Stimulated activated naive CD8-positive, alpha-beta T cell treated with anti-CD3 and anti-CD28 coated beads, Interleukin-15, Interleukin-2, amounts not matched to agents 100 U/mL and 50 U/mL, for 24 hours (primary cell): ENCODE results near the gene PSD.
A peak's percentile ranks its signal among the peaks of the same experiment; 100 is the strongest.

ENCODE experiments used
- ATAC-seq: fragments of 150-1000 bp; cut with Tn5 transposase; one replicate; pipeline ENCODE4 v1.10.0; 2021
- DNase-seq: peaks from one replicate; pipeline ENCODE4 v3.0.0; 2021

PSD gene

GRCh38 chr10:102384606-102385429 is 33.8 kb downstream of the PSD start:
- ATAC-seq (no peak), DNase-seq (no peak)

GRCh38 chr10:102384053-102384452 is 34.5 kb downstream of the PSD start:
- DNase-seq (peak; percentile 23), ATAC-seq (peak; percentile 34)

DNA sequence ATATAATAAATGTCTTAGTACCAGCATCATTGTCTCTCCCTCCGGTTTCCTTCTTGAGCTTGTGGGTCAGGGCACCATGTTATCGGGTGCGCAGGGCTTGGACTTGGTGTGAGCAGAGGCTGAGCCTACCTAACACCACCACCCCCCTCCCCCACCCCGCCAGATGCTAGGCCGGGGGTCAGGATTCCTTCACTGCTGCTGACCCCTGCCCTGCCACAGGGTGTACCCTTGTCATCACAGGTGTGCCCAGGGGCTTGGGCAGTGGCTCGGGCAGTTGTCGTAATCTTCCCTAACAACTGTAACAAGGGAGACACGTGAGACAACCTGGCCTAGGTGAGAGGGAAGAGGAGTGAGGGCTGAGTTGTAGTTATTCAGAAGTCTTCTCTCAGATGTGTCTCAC is 35.7 kb downstream of the PSD start:
- no peak for DNase-seq
- ATAC-seq = no peak

- no peak for ATAC-seq
These were observed 36.6 kb downstream of the PSD start for GRCh38 chr10:102381983-102382382.

GRCh38 chr10:102379383-102379782 is 39.2 kb downstream of the PSD start:
- DNase-seq (no peak), ATAC-seq (no peak)

More at GRCh38 chr10:102381983-102382382, 36.6 kb downstream of the PSD start:
- no peak for DNase-seq

DNA sequence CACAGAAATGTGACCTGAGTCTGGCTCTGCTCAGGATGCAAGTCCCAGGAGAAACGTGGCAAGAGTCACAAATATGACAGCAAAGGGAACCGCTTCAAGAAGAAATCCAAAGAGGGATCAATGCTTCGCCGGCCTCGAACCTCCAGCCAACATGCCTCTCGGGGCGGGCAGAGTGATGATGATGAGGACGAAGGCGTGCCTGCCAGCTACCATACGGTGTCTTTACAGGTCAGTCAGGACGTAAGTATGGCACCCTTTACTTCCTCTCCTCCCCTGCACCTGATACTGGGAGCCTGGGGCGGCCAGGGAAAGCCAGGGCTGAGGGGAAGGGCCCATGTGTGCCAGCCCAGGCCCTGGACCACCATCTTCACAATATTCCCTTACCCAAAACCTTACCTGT is 41.7 kb downstream of the PSD start:
- ATAC-seq (no peak), DNase-seq (no peak)

GRCh38 chr10:102375867-102376266 is 42.7 kb downstream of the PSD start:
- DNase-seq (no peak), ATAC-seq (no peak)

- ATAC-seq = no peak
- DNase-seq = no peak
These were observed 43.3 kb downstream of the PSD start for GRCh38 chr10:102375250-102375649.

DNA sequence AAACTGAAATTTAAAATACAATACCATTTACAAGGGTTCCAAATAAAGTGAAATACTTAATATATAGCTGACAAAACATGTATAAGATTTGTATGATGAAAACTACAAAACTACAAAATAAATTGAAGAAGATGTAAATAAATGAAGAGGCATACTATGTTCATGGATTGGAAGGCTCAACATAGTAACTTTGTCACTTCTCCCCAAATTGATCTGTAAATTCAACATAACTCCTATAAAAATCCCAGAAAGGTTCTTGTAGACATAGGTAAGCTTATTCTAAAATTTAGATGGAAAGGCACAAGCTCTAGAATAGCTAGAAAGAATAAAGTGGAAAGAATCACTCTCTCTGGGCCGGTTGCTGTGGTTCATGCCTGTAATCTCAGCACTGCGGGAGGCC is 47.3 kb downstream of the PSD start:
- no peak for DNase-seq
- no peak for ATAC-seq

GRCh38 chr10:102368077-102368476 is 50.5 kb downstream of the PSD start:
- no peak for ATAC-seq

GRCh38 chr10:102367441-102367840 is 51.1 kb downstream of the PSD start:
- ATAC-seq (no peak), DNase-seq (no peak)

More at GRCh38 chr10:102368077-102368476, 50.5 kb downstream of the PSD start:
- no peak for DNase-seq

DNA sequence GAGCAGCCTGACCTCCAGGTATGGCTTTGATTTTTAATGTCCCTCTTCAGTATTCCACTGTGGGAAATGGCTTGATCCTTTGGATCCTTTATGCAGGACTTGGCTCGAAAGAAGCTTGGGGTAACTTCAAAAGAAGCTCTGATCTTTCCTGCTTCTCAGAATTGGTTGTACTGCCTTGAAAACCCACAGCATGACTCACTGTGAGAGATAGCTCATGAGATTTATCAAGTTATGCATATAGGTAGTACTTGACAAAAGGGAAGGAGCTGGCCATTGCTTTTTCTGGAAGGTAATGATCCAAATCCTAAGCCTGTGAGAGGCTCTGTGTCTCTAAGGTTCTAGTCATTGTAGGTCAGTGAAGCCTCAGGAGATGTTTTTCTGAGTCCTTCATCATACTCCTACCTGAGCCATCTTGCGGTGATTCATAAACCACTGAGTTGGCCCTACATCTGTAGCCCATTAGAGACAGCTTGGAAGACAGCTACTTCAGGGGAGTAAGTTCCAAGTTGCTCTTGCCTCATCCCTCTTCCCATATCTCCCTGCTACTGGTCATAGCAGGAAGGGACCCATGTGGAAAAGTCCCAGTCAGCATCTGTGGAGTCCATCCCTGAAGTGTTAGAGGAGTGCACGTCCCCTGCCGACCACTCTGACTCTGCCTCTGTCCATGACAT is 59.7 kb downstream of the PSD start:
- peak; percentile 66 for ATAC-seq
- DNase-seq = no peak

- DNase-seq (no peak), ATAC-seq (no peak)
These were observed 64.1 kb downstream of the PSD start for GRCh38 chr10:102354451-102354850.
